H1 (cell line): ENCODE results near the gene PDE5A. TPM values are rescaled to one million over a fixed set of nuclear protein-coding genes. Genes with fewer than 3 reads are reported as not detected.

ENCODE experiments used
- CTCF ChIA-PET: fragments of 300-600 bp; sonication (Branson Sonifier 250); formaldehyde crosslinking; loops from one replicate; lab custom pipeline; 2021; ENCODE audit not compliant: partially characterized antibody; lab: Charles Lee
- POLR2A ChIA-PET: fragments of 300-600 bp; sonication (Branson Sonifier 250); formaldehyde crosslinking; loops from one replicate; lab custom pipeline; 2021; ENCODE audit warnings: inconsistent platforms; ENCODE audit not compliant: partially characterized antibody; lab: Charles Lee
- DNase-seq, 2 experiments: peaks; one replicate each; pipeline versions ENCODE4 v3.0.0 to v3.0.0-alpha.2; 2010 to 2022; ENCODE audit warnings: low spot score in 2 of 2, low read depth in 1 of 2, mixed read lengths in 1 of 2
- FAIRE-seq: peaks from 2 replicates; lab custom pipeline; 2011; peaks lifted over from hg19 to GRCh38; lab: Jason Lieb, UNC
- H2AFZ ChIP-seq: 2 replicates; pipeline ENCODE4 v1.8.1; 2012; ENCODE audit warnings: low read length, inconsistent platforms
- H2AK5ac ChIP-seq: 2 replicates; pipeline ENCODE4 v1.6.1; 2013; ENCODE audit warnings: low read depth, low read length
- H2BK120ac ChIP-seq: replicated peaks from 2 replicates; pipeline ENCODE3; 2013; ENCODE audit warnings: low read depth, low read length, inconsistent platforms
- H2BK12ac ChIP-seq: 2 replicates; pipeline ENCODE4 v1.6.1; 2013; ENCODE audit warnings: low read depth, low read length
- H2BK15ac ChIP-seq: 2 replicates; pipeline ENCODE4 v1.6.1; 2013; ENCODE audit warnings: low read length
- H2BK20ac ChIP-seq: 2 replicates; pipeline ENCODE4 v1.6.1; 2013; ENCODE audit warnings: low read length
- H2BK5ac ChIP-seq: 2 replicates; pipeline ENCODE4 v1.6.1; 2013; ENCODE audit warnings: low read depth, low read length
- H3K14ac ChIP-seq: 2 replicates; pipeline ENCODE4 v1.6.1; 2013; ENCODE audit warnings: inconsistent platforms; ENCODE audit not compliant: insufficient read length
- H3K18ac ChIP-seq: 2 replicates; pipeline ENCODE4 v1.6.1; 2013; ENCODE audit warnings: low read length; ENCODE audit errors: extremely low read depth
- H3K23ac ChIP-seq: 2 replicates; pipeline ENCODE4 v1.6.1; 2013; ENCODE audit warnings: inconsistent platforms; ENCODE audit not compliant: insufficient read length
- H3K23me2 ChIP-seq: 2 replicates; pipeline ENCODE4 v1.6.1; 2013; ENCODE audit warnings: low read depth, low read length
- H3K27ac ChIP-seq: 2 replicates; pipeline ENCODE4 v1.6.1; 2011; ENCODE audit warnings: low read depth, low read length, inconsistent platforms
- H3K27me3 ChIP-seq, 4 experiments: replicated peaks in 1 of 4; 1 replicate in 1 of 4; 2 replicates in 3 of 4; pipeline versions ENCODE4 v1.6.1 to v1.8.1; 2011 to 2013; ENCODE audit warnings: low read length in 3 of 4, mild to moderate bottlenecking in 3 of 4, inconsistent platforms in 2 of 4, mixed read lengths in 2 of 4, moderate library complexity in 1 of 4; ENCODE audit not compliant: control insufficient read depth in 3 of 4, insufficient read depth in 3 of 4; ENCODE audit errors: extremely low read depth in 1 of 4
- H3K36me3 ChIP-seq, 4 experiments: 2 replicates each; pipeline versions ENCODE4 v1.6.1 to v1.8.1; 2011 to 2013; ENCODE audit warnings: mild to moderate bottlenecking in 4 of 4, low read length in 3 of 4, moderate library complexity in 2 of 4, control low read depth in 1 of 4, inconsistent platforms in 1 of 4; ENCODE audit not compliant: insufficient read depth in 4 of 4, control insufficient read depth in 2 of 4
- H3K4ac ChIP-seq: replicated peaks from 2 replicates; pipeline ENCODE3; 2013; ENCODE audit warnings: low read length, low read depth, mixed read lengths, inconsistent platforms; ENCODE audit not compliant: insufficient read length
- H3K4me1 ChIP-seq, 4 experiments: replicated peaks in 1 of 4; 1 replicate in 1 of 4; 2 replicates in 3 of 4; pipeline versions ENCODE4 v1.6.1 to v1.8.1; 2011 to 2013; ENCODE audit warnings: low read length in 3 of 4, inconsistent platforms in 2 of 4, mixed read lengths in 1 of 4; ENCODE audit not compliant: insufficient read depth in 4 of 4, control insufficient read depth in 3 of 4
- H3K4me2 ChIP-seq, 2 experiments: 2 replicates each; pipeline versions ENCODE4 v1.6.1 to v1.8.1; 2011 to 2013; ENCODE audit warnings: low read depth in 2 of 2, low read length in 2 of 2, control low read depth in 1 of 2, inconsistent platforms in 1 of 2, mild to moderate bottlenecking in 1 of 2; ENCODE audit not compliant: insufficient read depth in 1 of 2
- H3K4me3 ChIP-seq, 4 experiments: fragments of 200-600, 300-600 bp in 1 of 4; sonication (generic), shearing (Covaris generic), sonication (Bioruptor Twin) in 1 of 4; 2 replicates each; pipeline versions ENCODE4 v1.5.1 to v1.8.1; 2011 to 2016; ENCODE audit warnings: low read length in 4 of 4, low read depth in 3 of 4, control low read depth in 2 of 4, inconsistent platforms in 2 of 4, mild to moderate bottlenecking in 2 of 4, mixed read lengths in 1 of 4, moderate library complexity in 1 of 4; ENCODE audit not compliant: insufficient read depth in 2 of 4; ENCODE audit errors: extremely low read depth in 1 of 4
- H3K56ac ChIP-seq: replicated peaks from 2 replicates; pipeline ENCODE3; 2013; ENCODE audit warnings: low read depth, mild to moderate bottlenecking, mixed read lengths, low read length, inconsistent platforms; ENCODE audit not compliant: insufficient read length
- H3K79me1 ChIP-seq: 2 replicates; pipeline ENCODE4 v1.6.1; 2013; ENCODE audit warnings: low read depth, low read length, control low read depth
- H3K79me2 ChIP-seq, 2 experiments: 2 replicates each; pipeline versions ENCODE4 v1.6.1 to v1.8.1; 2012 to 2013; ENCODE audit warnings: low read length in 2 of 2, mild to moderate bottlenecking in 2 of 2, inconsistent platforms in 1 of 2; ENCODE audit not compliant: insufficient read depth in 2 of 2, control insufficient read depth in 1 of 2
- H3K9ac ChIP-seq, 4 experiments: replicated peaks in 1 of 4; 1 replicate in 1 of 4; 2 replicates in 3 of 4; pipeline versions ENCODE4 v1.6.1 to v1.8.1; 2011 to 2013; ENCODE audit warnings: low read depth in 3 of 4, low read length in 3 of 4, control low read depth in 2 of 4, mild to moderate bottlenecking in 2 of 4, moderate library complexity in 2 of 4, inconsistent platforms in 1 of 4; ENCODE audit errors: extremely low read depth in 1 of 4
- H3K9me3 ChIP-seq, 2 experiments: 2 replicates each; pipeline versions ENCODE4 v1.6.1 to v1.8.1; 2012 to 2013; ENCODE audit warnings: mild to moderate bottlenecking in 2 of 2, moderate library complexity in 2 of 2, control low read depth in 1 of 2, inconsistent platforms in 1 of 2, low read depth in 1 of 2, low read length in 1 of 2, mixed read lengths in 1 of 2; ENCODE audit not compliant: insufficient read depth in 2 of 2
- H4K20me1 ChIP-seq, 2 experiments: replicated peaks in 1 of 2; 2 replicates each; pipeline versions ENCODE3 to v1.8.1; 2011 to 2013; ENCODE audit warnings: inconsistent platforms in 2 of 2, low read length in 2 of 2, mild to moderate bottlenecking in 1 of 2; ENCODE audit not compliant: insufficient read depth in 2 of 2, control insufficient read depth in 1 of 2
- H4K5ac ChIP-seq: 2 replicates; pipeline ENCODE4 v1.6.1; 2013; ENCODE audit warnings: low read length, low read depth, mixed read lengths, inconsistent platforms; ENCODE audit not compliant: insufficient read length
- H4K8ac ChIP-seq: 2 replicates; pipeline ENCODE4 v1.8.0; 2013; ENCODE audit warnings: mild to moderate bottlenecking, moderate library complexity, low read length, inconsistent platforms; ENCODE audit not compliant: insufficient read depth; ENCODE audit errors: extremely low read depth
- H4K91ac ChIP-seq: replicated peaks from 2 replicates; pipeline ENCODE3; 2013; ENCODE audit warnings: low read length, mixed read lengths, inconsistent platforms; ENCODE audit not compliant: insufficient read length
- ASH2L ChIP-seq: fragments of 200-600, 300-600 bp; sonication (generic); IDR thresholded peaks from one replicate; pipeline ENCODE4 v1.7.1; 2017; ENCODE audit warnings: low read length
- CBX8 ChIP-seq: fragments of 300-800, 300-1000 bp; sonication (generic); IDR thresholded peaks from 2 replicates; pipeline ENCODE4 v1.7.1; 2016; ENCODE audit warnings: low read depth, low read length, borderline replicate concordance
- POLR2AphosphoS5 ChIP-seq: IDR thresholded peaks from 2 replicates; pipeline ENCODE4 v1.6.1; 2011; ENCODE audit warnings: low read depth, low read length
- WGBS, 2 experiments: shearing (Covaris generic) in 1 of 2; methylation state at CpG; one replicate each; pipeline versions ENCODE4 v1.1.6 to v1.1.7; 2013 to 2015; ENCODE audit warnings: low lambda C conversion rate in 2 of 2, mixed read lengths in 2 of 2, inconsistent platforms in 1 of 2, low coverage in 1 of 2, missing lambda C conversion rate in 1 of 2; ENCODE audit not compliant: insufficient replicate concordance in 2 of 2, insufficient coverage in 1 of 2, insufficient read length in 1 of 2; ENCODE audit errors: extremely low coverage in 1 of 2, missing lambda C conversion rate in 1 of 2; 5-methylcytosine and 5-hydroxymethylcytosine counted together
- polyA plus RNA-seq, 7 experiments: library from polyadenylated mRNA; depleted of rRNA in 3 of 7; stranded (reverse) in 5 of 7; unstranded in 2 of 7; fragments of >200 nt in 5 of 7; fragments of 200-250 nt in 2 of 7; gene quantifications; 1 replicate in 5 of 7; 2 replicates in 1 of 7; 4 replicates in 1 of 7; pipeline versions ENCODE4 v1.2.1 to v1.2.3, GENCODE V29; 2011 to 2013; ENCODE audit warnings: missing spikeins in 2 of 7, mixed read lengths in 2 of 7
- total RNA-seq: library from RNA; stranded (reverse); fragmentation: NEBNext Ultra II Directional; extraction: Animal tissue kit (Norgen Biotek cat#: 25700); gene quantifications from 2 replicates; pipeline ENCODE4 v1.2.1, GENCODE V29; 2021

PDE5A gene
- total and polyA plus RNA-seq, 2 of the 8 experiments (the other 6 are each of a cell fraction or from before 2014, with no cell fraction given) = 5.6 to 32.4 TPM

- DNase-seq = no peak
- peaks cover 0 to 5% of the 10 kb centered on the region in 2 experiments; a peak in 2 of 4 replicates for H3K79me2 ChIP-seq
- H2AK5ac ChIP-seq = no peak overlapping the region
- H3K9me3 ChIP-seq = no peaks in the 10 kb centered on the region
- H3K36me3 ChIP-seq = no peaks in the 10 kb centered on the region; a peak in 4 of 8 replicates
- H3K14ac ChIP-seq = no peak overlapping the region
- H3K23ac ChIP-seq = no peak overlapping the region
- POLR2A ChIA-PET = no interaction called here
- H4K91ac ChIP-seq = no peak overlapping the region
- no peak for FAIRE-seq
- H4K20me1 ChIP-seq = no peaks in the 10 kb centered on the region
- H3K79me1 ChIP-seq = no peaks in the 10 kb centered on the region
- no peak overlapping the region for H2BK15ac ChIP-seq
- no peak overlapping the region for H2BK20ac ChIP-seq
- H2BK5ac ChIP-seq = no peak overlapping the region
- 90% methylated on average over 3 of the region's 3 CpGs; no CpG with 5 or more reads in 1 of the 2 experiments for WGBS, 2 experiments
- TF ChIP-seq CBX8 (no peak), ASH2L (no peak), POLR2AphosphoS5 (no peak)
- TF ChIP-seq, all 59 proteins: peak for 0
- Histone ChIP-seq H3K56ac (no peak overlapping the region), H2BK120ac (no peak overlapping the region), H3K23me2 (no peaks in the 10 kb centered on the region), H3K9ac (no peak overlapping the region), H2BK12ac (no peak overlapping the region), H2AFZ (no peak overlapping the region), H3K27me3 (no peaks in the 10 kb centered on the region), H3K4me1 (peaks cover 0 to 3% (median 0%) of the 10 kb centered on the region in 4 experiments; a peak in 1 of 7 replicates), H4K5ac (no peak overlapping the region), H3K4ac (no peak overlapping the region), H3K4me2 (no peak overlapping the region), H3K4me3 (no peak overlapping the region), H3K27ac (no peak overlapping the region), H3K18ac (no peak overlapping the region), H4K8ac (no peak overlapping the region)
- CTCF ChIA-PET = interaction anchor here (0.8 kb wide), 1 partner anchor 12 kb away, joined by 7 read pairs; no protein-coding TSS in a partner anchor
Observed at GRCh38 chr4:119580293-119580692, 48.3 kb downstream of the PDE5A start.
